ENCODE data around the gene OSGEP. TPM values are rescaled to one million over a fixed set of nuclear protein-coding genes. Genes with fewer than 3 reads are reported as not detected.

OSGEP gene
- total and polyA plus RNA-seq, 2 of the 13 experiments (the other 11 are each of a cell fraction or from before 2014, with no cell fraction given): 39.7 to 41.1 TPM

DNA sequence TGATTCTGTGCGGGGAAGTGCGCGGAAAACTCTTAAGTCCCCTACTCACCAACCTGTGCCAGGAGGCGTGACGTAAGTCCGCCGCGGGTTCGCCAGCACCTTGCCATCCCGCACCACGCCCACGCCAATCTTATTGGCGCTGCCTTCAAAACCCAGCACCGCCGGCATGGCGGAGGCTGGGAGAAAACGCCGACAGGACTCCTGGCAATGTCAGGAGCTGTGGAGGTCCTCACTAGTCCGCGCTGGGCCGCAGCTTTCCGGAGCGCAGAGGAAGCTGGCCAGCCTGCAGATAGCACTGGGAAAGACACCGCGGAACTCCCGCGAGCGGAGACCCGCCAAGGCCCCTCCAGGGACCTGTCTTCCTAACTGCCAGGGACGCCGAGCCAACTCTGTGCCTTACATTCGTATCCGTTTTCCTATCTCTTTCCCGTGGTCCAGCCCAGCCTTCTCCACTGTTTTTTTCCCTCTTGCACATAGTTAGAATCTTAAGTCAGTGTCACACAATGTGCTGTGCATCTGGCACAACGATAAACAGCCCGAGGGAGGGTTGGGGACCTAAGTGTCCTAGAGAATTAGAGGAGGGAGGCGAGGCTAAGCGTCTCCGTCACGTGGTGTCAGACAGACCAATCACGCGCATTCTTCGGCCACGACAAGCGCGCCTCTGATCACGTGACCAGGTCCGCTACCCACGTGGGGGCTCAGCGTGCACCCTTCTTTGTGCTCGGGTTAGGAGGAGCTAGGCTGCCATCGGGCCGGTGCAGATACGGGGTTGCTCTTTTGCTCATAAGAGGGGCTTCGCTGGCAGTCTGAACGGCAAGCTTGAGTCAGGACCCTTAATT, at the start of gene OSGEP, which contains the start of gene APEX1 (continued):
- TF ChIP-seq ZNF878 (CRISPR knock-in tag; IDR thresholded peaks at IDR 0.05) (peak; percentile 73; the same call in 1 of the 2 replicates), SATB2 (CRISPR knock-in tag; IDR thresholded peaks at IDR 0.05) (peak; percentile 45; the same call in 1 of the 2 replicates), RARG (CRISPR knock-in tag; IDR thresholded peaks at IDR 0.05; ENCODE audit: low read depth) (peak; percentile 86; the same call in 1 of the 2 replicates), NR3C1 (CRISPR knock-in tag; IDR thresholded peaks at IDR 0.05) (no peak), GTF3A (CRISPR knock-in tag; conservative IDR thresholded peaks at IDR 0.05) (peak; percentile 32; the same call in 1 of the 2 replicates), ZNF749 (CRISPR knock-in tag; IDR thresholded peaks at IDR 0.05; ENCODE audit: borderline replicate concordance) (no peak; the same call in 1 of the 2 replicates), HNRNPUL1 (IDR thresholded peaks at IDR 0.05; ENCODE audit: low read depth, low read length) (no peak), POLR2AphosphoS2 (IDR thresholded peaks at IDR 0.05; ENCODE audit: low read depth, low read length) (no peak), THAP11 (CRISPR knock-in tag; IDR thresholded peaks at IDR 0.05) (peak; percentile 89), ZNF75D (CRISPR knock-in tag; IDR thresholded peaks at IDR 0.05; ENCODE audit: borderline replicate concordance) (no peak; the same call in 1 of the 2 replicates)
- TF ChIP-seq, protein P1, sequence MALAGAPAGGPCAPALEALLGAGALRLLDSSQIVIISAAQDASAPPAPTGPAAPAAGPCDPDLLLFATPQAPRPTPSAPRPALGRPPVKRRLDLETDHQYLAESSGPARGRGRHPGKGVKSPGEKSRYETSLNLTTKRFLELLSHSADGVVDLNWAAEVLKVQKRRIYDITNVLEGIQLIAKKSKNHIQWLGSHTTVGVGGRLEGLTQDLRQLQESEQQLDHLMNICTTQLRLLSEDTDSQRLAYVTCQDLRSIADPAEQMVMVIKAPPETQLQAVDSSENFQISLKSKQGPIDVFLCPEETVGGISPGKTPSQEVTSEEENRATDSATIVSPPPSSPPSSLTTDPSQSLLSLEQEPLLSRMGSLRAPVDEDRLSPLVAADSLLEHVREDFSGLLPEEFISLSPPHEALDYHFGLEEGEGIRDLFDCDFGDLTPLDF (CRISPR knock-in tag; IDR thresholded peaks at IDR 0.05): peak; percentile 43
- TF ChIP-seq, protein P2, sequence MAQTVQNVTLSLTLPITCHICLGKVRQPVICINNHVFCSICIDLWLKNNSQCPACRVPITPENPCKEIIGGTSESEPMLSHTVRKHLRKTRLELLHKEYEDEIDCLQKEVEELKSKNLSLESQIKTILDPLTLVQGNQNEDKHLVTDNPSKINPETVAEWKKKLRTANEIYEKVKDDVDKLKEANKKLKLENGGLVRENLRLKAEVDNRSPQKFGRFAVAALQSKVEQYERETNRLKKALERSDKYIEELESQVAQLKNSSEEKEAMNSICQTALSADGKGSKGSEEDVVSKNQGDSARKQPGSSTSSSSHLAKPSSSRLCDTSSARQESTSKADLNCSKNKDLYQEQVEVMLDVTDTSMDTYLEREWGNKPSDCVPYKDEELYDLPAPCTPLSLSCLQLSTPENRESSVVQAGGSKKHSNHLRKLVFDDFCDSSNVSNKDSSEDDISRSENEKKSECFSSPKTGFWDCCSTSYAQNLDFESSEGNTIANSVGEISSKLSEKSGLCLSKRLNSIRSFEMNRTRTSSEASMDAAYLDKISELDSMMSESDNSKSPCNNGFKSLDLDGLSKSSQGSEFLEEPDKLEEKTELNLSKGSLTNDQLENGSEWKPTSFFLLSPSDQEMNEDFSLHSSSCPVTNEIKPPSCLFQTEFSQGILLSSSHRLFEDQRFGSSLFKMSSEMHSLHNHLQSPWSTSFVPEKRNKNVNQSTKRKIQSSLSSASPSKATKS (CRISPR knock-in tag; IDR thresholded peaks at IDR 0.05): no peak
- TF ChIP-seq, protein P3, sequence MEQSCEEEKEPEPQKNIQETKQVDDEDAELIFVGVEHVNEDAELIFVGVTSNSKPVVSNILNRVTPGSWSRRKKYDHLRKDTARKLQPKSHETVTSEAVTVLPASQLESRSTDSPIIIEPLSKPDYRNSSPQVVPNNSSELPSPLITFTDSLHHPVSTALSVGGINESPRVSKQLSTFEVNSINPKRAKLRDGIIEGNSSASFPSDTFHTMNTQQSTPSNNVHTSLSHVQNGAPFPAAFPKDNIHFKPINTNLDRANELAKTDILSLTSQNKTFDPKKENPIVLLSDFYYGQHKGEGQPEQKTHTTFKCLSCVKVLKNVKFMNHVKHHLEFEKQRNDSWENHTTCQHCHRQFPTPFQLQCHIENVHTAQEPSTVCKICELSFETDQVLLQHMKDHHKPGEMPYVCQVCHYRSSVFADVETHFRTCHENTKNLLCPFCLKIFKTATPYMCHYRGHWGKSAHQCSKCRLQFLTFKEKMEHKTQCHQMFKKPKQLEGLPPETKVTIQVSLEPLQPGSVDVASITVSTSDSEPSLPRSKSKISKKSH (CRISPR knock-in tag; IDR thresholded peaks at IDR 0.05; ENCODE audit: borderline replicate concordance): peak; percentile 19; the same call in 1 of the 2 replicates
- TF ChIP-seq, protein P4, sequence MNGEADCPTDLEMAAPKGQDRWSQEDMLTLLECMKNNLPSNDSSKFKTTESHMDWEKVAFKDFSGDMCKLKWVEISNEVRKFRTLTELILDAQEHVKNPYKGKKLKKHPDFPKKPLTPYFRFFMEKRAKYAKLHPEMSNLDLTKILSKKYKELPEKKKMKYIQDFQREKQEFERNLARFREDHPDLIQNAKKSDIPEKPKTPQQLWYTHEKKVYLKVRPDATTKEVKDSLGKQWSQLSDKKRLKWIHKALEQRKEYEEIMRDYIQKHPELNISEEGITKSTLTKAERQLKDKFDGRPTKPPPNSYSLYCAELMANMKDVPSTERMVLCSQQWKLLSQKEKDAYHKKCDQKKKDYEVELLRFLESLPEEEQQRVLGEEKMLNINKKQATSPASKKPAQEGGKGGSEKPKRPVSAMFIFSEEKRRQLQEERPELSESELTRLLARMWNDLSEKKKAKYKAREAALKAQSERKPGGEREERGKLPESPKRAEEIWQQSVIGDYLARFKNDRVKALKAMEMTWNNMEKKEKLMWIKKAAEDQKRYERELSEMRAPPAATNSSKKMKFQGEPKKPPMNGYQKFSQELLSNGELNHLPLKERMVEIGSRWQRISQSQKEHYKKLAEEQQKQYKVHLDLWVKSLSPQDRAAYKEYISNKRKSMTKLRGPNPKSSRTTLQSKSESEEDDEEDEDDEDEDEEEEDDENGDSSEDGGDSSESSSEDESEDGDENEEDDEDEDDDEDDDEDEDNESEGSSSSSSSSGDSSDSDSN (CRISPR knock-in tag; IDR thresholded peaks at IDR 0.05): peak; percentile 91
- TF ChIP-seq, protein P5, sequence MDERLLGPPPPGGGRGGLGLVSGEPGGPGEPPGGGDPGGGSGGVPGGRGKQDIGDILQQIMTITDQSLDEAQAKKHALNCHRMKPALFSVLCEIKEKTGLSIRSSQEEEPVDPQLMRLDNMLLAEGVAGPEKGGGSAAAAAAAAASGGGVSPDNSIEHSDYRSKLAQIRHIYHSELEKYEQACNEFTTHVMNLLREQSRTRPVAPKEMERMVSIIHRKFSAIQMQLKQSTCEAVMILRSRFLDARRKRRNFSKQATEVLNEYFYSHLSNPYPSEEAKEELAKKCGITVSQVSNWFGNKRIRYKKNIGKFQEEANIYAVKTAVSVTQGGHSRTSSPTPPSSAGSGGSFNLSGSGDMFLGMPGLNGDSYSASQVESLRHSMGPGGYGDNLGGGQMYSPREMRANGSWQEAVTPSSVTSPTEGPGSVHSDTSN (CRISPR knock-in tag; IDR thresholded peaks at IDR 0.05): 0 out of 2 replicates have a peak, but pooled peaks have one; percentile 26
- TF ChIP-seq, protein P6, sequence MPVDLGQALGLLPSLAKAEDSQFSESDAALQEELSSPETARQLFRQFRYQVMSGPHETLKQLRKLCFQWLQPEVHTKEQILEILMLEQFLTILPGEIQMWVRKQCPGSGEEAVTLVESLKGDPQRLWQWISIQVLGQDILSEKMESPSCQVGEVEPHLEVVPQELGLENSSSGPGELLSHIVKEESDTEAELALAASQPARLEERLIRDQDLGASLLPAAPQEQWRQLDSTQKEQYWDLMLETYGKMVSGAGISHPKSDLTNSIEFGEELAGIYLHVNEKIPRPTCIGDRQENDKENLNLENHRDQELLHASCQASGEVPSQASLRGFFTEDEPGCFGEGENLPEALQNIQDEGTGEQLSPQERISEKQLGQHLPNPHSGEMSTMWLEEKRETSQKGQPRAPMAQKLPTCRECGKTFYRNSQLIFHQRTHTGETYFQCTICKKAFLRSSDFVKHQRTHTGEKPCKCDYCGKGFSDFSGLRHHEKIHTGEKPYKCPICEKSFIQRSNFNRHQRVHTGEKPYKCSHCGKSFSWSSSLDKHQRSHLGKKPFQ (CRISPR knock-in tag; IDR thresholded peaks at IDR 0.05; ENCODE audit: insufficient replicate concordance): peak; percentile 68
- TF ChIP-seq, protein P7, sequence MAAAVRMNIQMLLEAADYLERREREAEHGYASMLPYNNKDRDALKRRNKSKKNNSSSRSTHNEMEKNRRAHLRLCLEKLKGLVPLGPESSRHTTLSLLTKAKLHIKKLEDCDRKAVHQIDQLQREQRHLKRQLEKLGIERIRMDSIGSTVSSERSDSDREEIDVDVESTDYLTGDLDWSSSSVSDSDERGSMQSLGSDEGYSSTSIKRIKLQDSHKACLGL (CRISPR knock-in tag; IDR thresholded peaks at IDR 0.05): peak; percentile 94
